Stimulated activated CD4-positive, alpha-beta T cell treated with anti-CD3 and anti-CD28 coated beads, TNF-alpha, amount 100 ng/mL, for 24 hours (primary cell): ENCODE measurements around the gene CYB5B.
"Not testable (repeated sequence)": the region's sequence is repeated elsewhere in the genome, so short reads cannot be mapped to it uniquely, and the experiment has no call there.

Source experiments
- DNase-seq, 3 experiments: peaks; one replicate each; pipeline ENCODE4 v3.0.0-alpha.2; 2020; ENCODE audit warnings: low read depth in 3 of 3

CYB5B gene

GRCh38 chr16:69408475-69408874 is 15.9 kb upstream of the CYB5B start:
- no peak for DNase-seq

GRCh38 chr16:69410219-69410990 is 14.0 kb upstream of the CYB5B start:
- DNase-seq = no peak

GRCh38 chr16:69411064-69411985 is 13.1 kb upstream of the CYB5B start:
- DNase-seq = no peak

- no peak for DNase-seq
These were observed 12.1 kb upstream of the CYB5B start for GRCh38 chr16:69412287-69412686.

GRCh38 chr16:69413045-69413664 is 11.3 kb upstream of the CYB5B start:
- DNase-seq = no peak

- no peak for DNase-seq
These were observed 6.8 kb upstream of the CYB5B start for GRCh38 chr16:69417520-69418199.

- no peak for DNase-seq
These were observed 4.5 kb upstream of the CYB5B start for GRCh38 chr16:69419956-69420355.

GRCh38 chr16:69423189-69423588 is 1.2 kb upstream of the CYB5B start:
- DNase-seq = no peak

- DNase-seq = no peak
These were observed 741 bp downstream of the CYB5B start for GRCh38 chr16:69424935-69425784.

GRCh38 chr16:69428652-69429051 is 4.2 kb downstream of the CYB5B start:
- DNase-seq = no peak

- not testable (repeated sequence) for DNase-seq
These were observed 4.7 kb downstream of the CYB5B start for GRCh38 chr16:69429058-69429640.

GRCh38 chr16:69431948-69432468 is 7.6 kb downstream of the CYB5B start:
- no peak for DNase-seq

GRCh38 chr16:69434066-69434465 is 9.6 kb downstream of the CYB5B start:
- no peak for DNase-seq

GRCh38 chr16:69435977-69436820 is 11.8 kb downstream of the CYB5B start:
- no peak for DNase-seq

GRCh38 chr16:69436896-69437295 is 12.5 kb downstream of the CYB5B start:
- no peak for DNase-seq

GRCh38 chr16:69438465-69438864 is 14.0 kb downstream of the CYB5B start:
- no peak for DNase-seq

- no peak for DNase-seq
These were observed 15.8 kb downstream of the CYB5B start for GRCh38 chr16:69440250-69440649.

- DNase-seq = not testable (repeated sequence)
These were observed 16.6 kb downstream of the CYB5B start for GRCh38 chr16:69441030-69441429.

GRCh38 chr16:69443927-69444631 is 19.7 kb downstream of the CYB5B start:
- DNase-seq = no peak
